ENCODE measurements around the gene TFR2. TPM values are rescaled to one million over a fixed set of nuclear protein-coding genes. Genes with fewer than 3 reads are reported as not detected.
"Not testable (repeated sequence)": the region's sequence is repeated elsewhere in the genome, so short reads cannot be mapped to it uniquely, and the experiment has no call there.

The TFR2 gene
- total RNA-seq, 1 donor from 2014 or later: 2.9 TPM

GRCh38 chr7:100679129-100679926 lies 38.0 kb upstream of the TFR2 start:
- peak; percentile 18 to 46 for DNase-seq (ENCODE audit: low spot score in 2 of 2)

GRCh38 chr7:100678291-100678984 lies 37.1 kb upstream of the TFR2 start:
- peak; percentile 24 to 44 for DNase-seq (ENCODE audit: low spot score in 2 of 2)
- no peak for FAIRE-seq

More at GRCh38 chr7:100679129-100679926, 38.0 kb upstream of the TFR2 start:
- no peak for FAIRE-seq

DNA sequence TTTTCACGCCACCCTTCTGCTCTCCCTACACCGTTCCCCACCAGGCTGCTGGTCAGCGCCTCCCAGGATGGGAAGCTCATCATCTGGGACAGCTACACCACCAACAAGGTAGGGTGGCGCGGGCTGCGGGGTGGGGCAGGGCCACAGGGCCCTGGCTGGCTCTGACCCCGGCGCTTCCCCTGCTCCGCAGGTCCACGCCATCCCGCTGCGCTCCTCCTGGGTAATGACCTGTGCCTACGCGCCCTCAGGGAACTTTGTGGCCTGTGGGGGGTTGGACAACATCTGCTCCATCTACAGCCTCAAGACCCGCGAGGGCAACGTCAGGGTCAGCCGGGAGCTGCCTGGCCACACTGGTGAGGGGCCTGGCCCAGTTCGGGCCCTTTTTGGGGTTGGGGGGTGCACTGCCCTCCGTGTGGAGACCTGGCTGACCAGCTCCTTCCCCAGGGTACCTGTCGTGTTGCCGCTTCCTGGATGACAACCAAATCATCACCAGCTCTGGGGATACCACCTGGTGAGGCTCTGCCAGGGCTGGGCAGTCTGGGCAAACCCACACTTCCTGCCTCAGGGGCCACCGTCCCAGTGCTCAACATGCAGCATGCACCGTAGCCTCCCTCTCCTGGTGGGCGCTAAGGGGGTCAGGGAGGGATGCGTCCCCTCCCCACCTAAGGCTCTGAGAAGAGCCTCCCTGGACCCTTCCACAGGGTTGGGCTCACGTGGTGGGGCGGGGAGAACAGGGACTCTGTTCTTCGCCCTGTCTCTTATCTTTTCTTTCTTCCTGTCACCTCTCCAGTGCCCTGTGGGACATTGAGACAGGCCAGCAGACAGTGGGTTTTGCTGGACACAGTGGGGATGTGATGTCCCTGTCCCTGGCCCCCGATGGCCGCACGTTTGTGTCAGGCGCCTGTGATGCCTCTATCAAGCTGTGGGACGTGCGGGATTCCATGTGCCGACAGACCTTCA lies 36.2 kb upstream of the TFR2 start:
- DNase-seq (ENCODE audit: low spot score in 2 of 2) (peak; percentile 10 to 27), FAIRE-seq (no peak)

- FAIRE-seq: no peak
These were observed 35.4 kb upstream of the TFR2 start for GRCh38 chr7:100676501-100677306.

GRCh38 chr7:100675581-100676350 lies 34.4 kb upstream of the TFR2 start:
- DNase-seq (ENCODE audit: low spot score in 2 of 2) (peak; percentile 79 to 81), FAIRE-seq (no peak)

More at GRCh38 chr7:100676501-100677306, 35.4 kb upstream of the TFR2 start:
- peak; percentile 10 to 30 for DNase-seq (ENCODE audit: low spot score in 2 of 2)

GRCh38 chr7:100675105-100675451 lies 33.7 kb upstream of the TFR2 start:
- DNase-seq (ENCODE audit: low spot score in 2 of 2): no peak
- no peak for FAIRE-seq

DNA sequence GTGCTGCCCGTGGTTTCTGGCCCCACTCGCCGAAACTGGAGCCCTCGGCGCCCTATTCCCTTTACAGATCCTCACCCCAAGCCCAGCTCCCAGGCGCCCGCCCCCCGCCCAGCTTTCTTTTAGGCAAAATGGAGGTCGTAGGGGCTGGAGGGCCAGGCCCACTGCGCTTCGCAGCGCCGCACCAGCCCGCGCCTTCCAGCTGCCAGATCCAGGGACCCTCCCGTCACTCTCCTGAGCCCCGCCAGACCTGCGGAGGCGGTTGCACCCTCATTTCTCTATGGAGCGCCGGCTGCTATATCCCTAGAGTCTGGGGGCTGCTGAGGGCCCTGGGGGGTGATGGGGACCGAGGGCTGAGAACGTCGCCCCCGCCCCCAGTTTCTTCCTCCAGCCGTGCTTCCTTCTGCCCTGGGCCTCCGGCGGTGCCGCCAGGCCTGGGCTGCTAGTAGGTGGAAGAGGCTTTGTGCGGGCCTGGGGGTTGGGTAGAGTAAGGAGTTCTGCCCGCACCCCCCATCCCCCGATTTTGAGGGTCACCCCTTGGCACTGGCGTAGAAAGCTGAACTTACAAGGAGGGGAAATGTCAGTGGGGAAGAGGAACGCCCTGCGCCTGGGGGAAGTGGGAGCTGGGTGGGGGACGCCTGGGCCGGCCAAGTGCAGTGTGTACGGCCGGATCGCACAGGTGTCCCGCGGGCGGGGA lies 33.2 kb upstream of the TFR2 start:
- FAIRE-seq: no peak
- peak in 1 of 2 donors; percentile 52 for DNase-seq (ENCODE audit: low spot score in 2 of 2)

- no peak for FAIRE-seq
- DNase-seq (ENCODE audit: low spot score in 2 of 2): peak; percentile 26 to 54
These were observed 32.6 kb upstream of the TFR2 start for GRCh38 chr7:100673942-100674410.

GRCh38 chr7:100673302-100673941 lies 32.1 kb upstream of the TFR2 start, which contains the start of gene GNB2:
Gene GNB2, plus strand, starts transcription at chr7:100673740. Its CDS starts 2,526 bp downstream, at chr7:100676266.
- FAIRE-seq: no peak
- DNase-seq (ENCODE audit: low spot score in 2 of 2): peak; percentile 95 to 97

GRCh38 chr7:100671353-100672327 lies 30.3 kb upstream of the TFR2 start:
- no peak for FAIRE-seq
- no peak for DNase-seq (ENCODE audit: low spot score in 2 of 2)

DNA sequence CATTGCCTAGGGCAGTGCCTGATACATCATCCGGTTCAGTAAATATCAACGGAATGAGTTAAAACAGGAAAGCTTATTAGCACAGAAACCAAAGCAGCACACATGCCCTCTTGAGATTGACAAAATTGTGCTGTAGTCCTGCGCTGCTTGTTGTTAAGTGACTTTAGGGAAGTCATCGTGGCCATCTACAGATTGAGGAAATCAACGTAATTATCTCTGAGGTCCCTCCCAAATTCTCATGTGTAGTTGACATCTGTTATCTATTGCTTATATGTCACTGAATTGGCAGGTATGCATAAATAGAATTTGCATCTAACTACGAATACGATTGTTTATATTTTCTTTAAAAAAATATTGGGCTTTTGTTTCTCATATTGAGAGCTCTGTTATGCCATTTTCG lies 28.7 kb upstream of the TFR2 start:
- FAIRE-seq (no peak), DNase-seq (ENCODE audit: low spot score in 2 of 2) (no peak)

DNA sequence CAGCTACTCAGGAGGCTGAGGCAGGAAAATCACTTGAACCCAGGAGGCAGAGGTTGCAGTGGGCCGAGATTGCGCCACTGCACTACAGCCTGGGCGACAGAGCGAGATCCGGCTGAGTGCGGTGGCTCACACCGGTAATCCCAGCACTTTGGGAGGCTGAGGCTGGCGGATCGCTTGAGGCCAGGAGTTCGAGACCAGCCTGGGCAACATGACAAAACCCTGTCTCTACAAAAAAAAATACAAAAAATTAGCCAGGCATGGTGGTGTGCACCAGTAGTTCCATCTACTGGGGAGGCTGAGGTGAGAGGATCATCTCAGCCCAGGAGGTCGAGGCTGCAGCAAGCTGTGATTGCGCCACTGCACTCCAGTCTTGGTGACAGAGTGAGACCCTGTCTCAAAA lies 27.8 kb upstream of the TFR2 start:
- not testable (repeated sequence) for DNase-seq (ENCODE audit: low spot score in 2 of 2); FAIRE-seq

DNA sequence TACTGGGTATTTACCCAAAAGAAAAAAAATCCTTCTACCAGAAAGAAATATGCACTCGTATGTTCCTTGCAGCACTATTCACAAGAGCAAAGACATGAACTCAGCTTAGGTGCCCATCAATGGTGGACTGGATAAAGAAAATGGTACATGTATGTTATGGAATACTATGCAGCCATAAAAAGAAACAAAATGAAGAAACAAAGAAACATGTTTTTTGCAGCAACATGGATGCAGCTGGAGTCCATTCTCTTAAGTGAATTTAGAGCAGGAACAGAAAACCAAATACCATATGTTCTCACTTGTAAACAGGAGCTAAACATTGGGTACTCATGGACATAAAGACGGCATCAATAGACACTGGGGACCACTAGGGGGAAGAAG lies 26.7 kb upstream of the TFR2 start:
- FAIRE-seq: no peak
- DNase-seq (ENCODE audit: low spot score in 2 of 2): no peak

GRCh38 chr7:100667331-100668068 lies 26.1 kb upstream of the TFR2 start:
- DNase-seq (ENCODE audit: low spot score in 2 of 2): no peak
- FAIRE-seq: no peak

- FAIRE-seq (no peak), DNase-seq (ENCODE audit: low spot score in 2 of 2) (no peak)
These were observed 23.9 kb upstream of the TFR2 start for GRCh38 chr7:100665168-100665726.
